ENCODE data around the gene COL18A1.

Gene COL18A1

DNA sequence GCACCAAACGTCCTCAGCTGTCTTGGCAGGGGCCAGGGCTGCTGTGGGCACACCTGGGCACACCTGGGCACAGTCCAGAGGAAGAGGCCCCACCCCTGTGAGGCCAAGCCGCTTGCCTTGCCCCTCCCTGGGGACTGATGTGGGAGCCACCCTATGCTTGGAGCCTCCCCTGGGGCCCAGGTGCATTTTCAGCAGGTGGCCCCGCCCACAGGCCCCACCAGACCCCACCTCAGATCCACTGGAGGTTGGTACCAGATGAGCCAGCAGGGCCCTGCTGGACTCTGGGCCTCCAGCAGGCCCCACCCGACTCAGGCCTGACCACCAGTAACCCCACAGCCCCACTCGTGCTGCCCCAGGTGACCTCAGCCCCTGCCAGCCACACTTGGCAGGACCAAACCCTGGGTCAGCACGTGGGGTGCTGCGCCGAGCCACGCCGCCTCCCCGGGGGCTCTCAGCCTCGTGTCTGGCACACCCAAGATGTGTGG, 128.4 kb downstream of the COL18A1 start:
- CTCF ChIA-PET = interaction anchor here (0.9 kb wide), 1 partner anchor 65 kb away, joined by 3 read pairs; no protein-coding TSS in a partner anchor
- 88% methylated on average over 12 of the region's 12 CpGs for WGBS (ENCODE audit: insufficient coverage)
- no peak for DNase-seq
- Histone ChIP-seq H3K4me3 (ENCODE audit: control insufficient read depth in 1 of 7, extremely low read depth in 1 of 7, insufficient read depth in 4 of 7, low read depth in 2 of 7, low read length in 6 of 7) (peak overlapping the region in 1 of 7 experiments; percentile 20), H3K9me3 (ENCODE audit: control extremely low read depth in 1 of 5, control insufficient read depth in 4 of 5, insufficient read depth in 2 of 5, low read depth in 1 of 5, low read length in 4 of 5) (no peaks in the 10 kb centered on the region), H3K27ac (ENCODE audit: insufficient read depth in 1 of 2, low read depth in 1 of 2, low read length in 2 of 2, poor library complexity in 1 of 2, severe bottlenecking in 2 of 2) (no peak overlapping the region), H3K27me3 (replicated peaks in 2 of 5; ENCODE audit: control insufficient read depth in 4 of 5, insufficient read depth in 5 of 5, low read length in 4 of 5) (no peaks in the 10 kb centered on the region), H3K4me1 (ENCODE audit: control extremely low read depth in 1 of 4, control insufficient read depth in 4 of 4, insufficient read depth in 4 of 4, low read length in 3 of 4) (peaks cover 0 to 43% (median 33%) of the 10 kb centered on the region in 4 experiments), H3K36me3 (ENCODE audit: control insufficient read depth in 4 of 4, insufficient read depth in 4 of 4, low read length in 3 of 4) (peaks cover 7 to 75% (median 28%) of the 10 kb centered on the region in 4 experiments)
- POLR2A ChIA-PET = no interaction called here

DNA sequence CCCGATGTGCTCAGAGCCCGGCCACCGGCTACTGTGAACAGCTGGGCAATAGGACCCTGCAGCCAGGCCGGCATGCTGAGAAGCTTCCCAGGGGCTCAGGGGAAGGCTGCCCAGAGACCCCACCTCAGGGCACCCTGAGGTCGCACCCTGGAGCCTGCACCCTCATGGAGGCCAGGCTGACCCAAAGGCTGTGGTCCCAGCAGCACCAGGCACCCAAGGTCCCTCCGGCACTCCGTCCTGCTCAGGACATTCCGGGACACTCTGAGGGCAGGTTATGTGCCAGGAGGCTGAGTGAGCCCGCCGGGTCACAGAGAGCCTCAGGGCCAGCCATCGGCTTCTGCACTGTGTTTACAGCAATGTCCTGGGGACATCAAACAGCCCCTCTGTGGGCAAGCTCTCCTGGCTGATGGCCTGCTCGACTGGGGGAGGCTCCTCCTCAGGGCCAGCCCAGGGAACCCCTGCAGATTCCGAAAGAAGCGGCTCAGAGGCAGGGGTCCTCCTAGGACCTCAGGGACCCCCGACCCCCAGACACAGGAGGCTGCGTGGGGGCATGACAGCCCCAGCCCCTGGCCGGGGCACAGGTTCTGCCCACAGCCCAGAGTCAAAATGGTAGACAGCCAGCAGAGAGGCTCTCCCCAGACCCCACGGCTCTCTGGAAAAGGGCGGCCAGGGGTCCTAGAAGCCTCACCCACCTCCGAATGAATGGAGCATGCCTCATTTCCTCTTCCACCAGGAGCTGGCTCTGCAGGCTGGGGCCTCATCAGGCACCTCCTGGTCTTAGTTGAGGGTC, 129.1 kb downstream of the COL18A1 start:
- WGBS (ENCODE audit: insufficient coverage) = 94% methylated on average over 19 of the region's 20 CpGs
- DNase-seq = no peak
- Histone ChIP-seq H3K27me3 (replicated peaks in 2 of 5; ENCODE audit: control insufficient read depth in 4 of 5, insufficient read depth in 5 of 5, low read length in 4 of 5) (no peaks in the 10 kb centered on the region), H3K4me1 (ENCODE audit: control extremely low read depth in 1 of 4, control insufficient read depth in 4 of 4, insufficient read depth in 4 of 4, low read length in 3 of 4) (peaks cover 0 to 43% (median 33%) of the 10 kb centered on the region in 4 experiments), H3K27ac (ENCODE audit: insufficient read depth in 1 of 2, low read depth in 1 of 2, low read length in 2 of 2, poor library complexity in 1 of 2, severe bottlenecking in 2 of 2) (no peak overlapping the region), H3K9me3 (ENCODE audit: control extremely low read depth in 1 of 5, control insufficient read depth in 4 of 5, insufficient read depth in 2 of 5, low read depth in 1 of 5, low read length in 4 of 5) (no peaks in the 10 kb centered on the region), H3K36me3 (ENCODE audit: control insufficient read depth in 4 of 4, insufficient read depth in 4 of 4, low read length in 3 of 4) (peaks cover 7 to 75% (median 23%) of the 10 kb centered on the region in 4 experiments), H3K4me3 (ENCODE audit: control insufficient read depth in 1 of 7, extremely low read depth in 1 of 7, insufficient read depth in 4 of 7, low read depth in 2 of 7, low read length in 6 of 7) (no peak overlapping the region)
- ChIA-PET CTCF (interaction anchor here (1.4 to 2.0 kb wide), 2 partner anchors 11 to 55 kb away, joined by 3 to 6 read pairs; no protein-coding TSS in a partner anchor), POLR2A (no interaction called here)

DNA sequence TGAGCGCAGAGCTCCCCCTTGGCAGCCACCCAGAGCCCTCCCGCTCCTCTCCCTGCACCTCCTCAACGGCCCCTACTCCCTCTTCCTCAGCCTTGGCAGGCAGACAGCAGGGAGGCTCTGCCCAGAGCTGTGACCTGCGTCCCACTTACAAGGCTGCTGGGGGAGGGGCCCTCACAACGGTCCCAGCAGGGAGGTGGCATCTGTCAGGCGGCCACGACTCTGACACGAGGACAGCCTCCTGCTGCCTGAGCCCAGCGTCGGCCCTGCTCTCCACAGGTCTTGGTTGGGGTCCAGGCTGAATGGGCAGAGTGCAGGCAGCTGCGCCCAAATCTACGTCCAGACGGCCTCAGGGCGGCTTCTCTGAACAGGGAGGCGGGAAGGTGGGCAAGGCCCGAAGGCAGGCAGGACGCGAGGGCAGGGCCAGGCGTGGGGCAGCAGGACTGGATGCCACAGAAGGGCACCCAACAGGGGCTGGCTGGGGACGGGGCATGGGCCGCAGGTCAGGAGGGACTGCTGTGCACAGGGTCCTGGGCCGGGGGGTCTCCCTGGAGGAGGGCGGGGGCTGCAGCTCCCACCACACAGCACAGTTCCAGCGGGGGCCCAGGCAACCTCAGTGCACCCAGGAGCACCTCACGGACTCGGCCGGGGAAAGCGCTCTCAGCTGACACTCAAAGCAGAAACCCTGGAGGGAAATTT, 129.8 kb downstream of the COL18A1 start:
- Histone ChIP-seq H3K27ac (ENCODE audit: insufficient read depth in 1 of 2, low read depth in 1 of 2, low read length in 2 of 2, poor library complexity in 1 of 2, severe bottlenecking in 2 of 2) (no peak overlapping the region), H3K9me3 (ENCODE audit: control extremely low read depth in 1 of 5, control insufficient read depth in 4 of 5, insufficient read depth in 2 of 5, low read depth in 1 of 5, low read length in 4 of 5) (no peaks in the 10 kb centered on the region), H3K27me3 (replicated peaks in 2 of 5; ENCODE audit: control insufficient read depth in 4 of 5, insufficient read depth in 5 of 5, low read length in 4 of 5) (no peaks in the 10 kb centered on the region), H3K4me1 (ENCODE audit: control extremely low read depth in 1 of 4, control insufficient read depth in 4 of 4, insufficient read depth in 4 of 4, low read length in 3 of 4) (peaks cover 0 to 44% (median 33%) of the 10 kb centered on the region in 4 experiments), H3K36me3 (ENCODE audit: control insufficient read depth in 4 of 4, insufficient read depth in 4 of 4, low read length in 3 of 4) (peaks cover 4 to 75% (median 16%) of the 10 kb centered on the region in 4 experiments), H3K4me3 (ENCODE audit: control insufficient read depth in 1 of 7, extremely low read depth in 1 of 7, insufficient read depth in 4 of 7, low read depth in 2 of 7, low read length in 6 of 7) (peak overlapping the region in 1 of 7 experiments; percentile 49)
- 76% methylated on average over 25 of the region's 28 CpGs for WGBS (ENCODE audit: insufficient coverage)
- peak in 2 of 3 donors; percentile 34 to 51 for DNase-seq
- CTCF ChIA-PET = interaction anchor here (1.3 to 2.0 kb wide), 3 partner anchors 12 to 56 kb away, joined by 3 to 6 read pairs (median 4); no protein-coding TSS in a partner anchor
- POLR2A ChIA-PET = no interaction called here

DNA sequence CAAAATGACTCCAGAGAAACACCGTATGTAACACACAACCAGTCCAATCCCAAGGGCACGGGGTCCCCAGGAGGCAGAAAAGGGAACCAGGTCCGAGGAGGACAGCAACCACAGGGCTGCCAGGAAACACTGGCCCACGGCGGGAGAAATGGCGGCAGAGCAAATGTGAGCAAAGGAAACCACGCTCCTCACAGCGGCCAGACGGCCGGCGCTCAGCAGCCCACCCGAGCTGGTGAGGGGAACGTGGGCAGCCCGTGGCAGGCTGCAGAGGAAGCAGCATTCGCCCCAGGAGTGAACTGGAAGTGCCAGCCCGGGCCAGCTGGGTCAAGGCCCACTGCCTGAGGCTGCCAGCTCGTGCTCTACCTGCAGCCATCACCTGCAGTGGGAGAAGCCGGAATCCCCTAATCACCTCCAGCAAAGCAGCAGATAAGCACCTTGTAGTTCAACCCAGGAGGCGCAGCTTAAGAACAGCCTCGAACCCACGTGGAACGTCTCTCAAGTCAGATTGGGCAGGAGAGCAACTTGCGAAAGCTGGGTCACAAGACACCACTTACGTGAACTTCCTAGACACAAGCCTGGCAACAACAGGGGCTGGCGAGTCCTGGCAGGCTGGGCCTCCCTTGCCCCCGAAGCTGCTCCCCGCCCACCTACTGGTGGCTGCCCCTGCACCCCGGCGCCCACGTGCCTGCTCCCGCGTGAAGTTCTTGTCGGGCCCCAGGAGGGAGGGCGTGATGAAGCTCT, 130.5 kb downstream of the COL18A1 start:
- ChIA-PET POLR2A (no interaction called here), CTCF (interaction anchor here (1.3 to 2.0 kb wide), 3 partner anchors 12 to 57 kb away, joined by 3 to 6 read pairs (median 4); no protein-coding TSS in a partner anchor)
- DNase-seq = peak; percentile 33 to 82 (median 72)
- H3K36me3 ChIP-seq (ENCODE audit: control insufficient read depth in 4 of 4, insufficient read depth in 4 of 4, low read length in 3 of 4) = peaks cover 0 to 74% (median 12%) of the 10 kb centered on the region in 4 experiments
- 39% methylated on average over 31 of the region's 34 CpGs for WGBS (ENCODE audit: insufficient coverage)
- H3K4me3 ChIP-seq (ENCODE audit: control insufficient read depth in 1 of 7, extremely low read depth in 1 of 7, insufficient read depth in 4 of 7, low read depth in 2 of 7, low read length in 6 of 7) = peak overlapping the region in 2 of 7 experiments; percentile 5 to 49
- peaks cover 0 to 51% (median 34%) of the 10 kb centered on the region in 4 experiments for H3K4me1 ChIP-seq (ENCODE audit: control extremely low read depth in 1 of 4, control insufficient read depth in 4 of 4, insufficient read depth in 4 of 4, low read length in 3 of 4)
- no peaks in the 10 kb centered on the region for H3K9me3 ChIP-seq (ENCODE audit: control extremely low read depth in 1 of 5, control insufficient read depth in 4 of 5, insufficient read depth in 2 of 5, low read depth in 1 of 5, low read length in 4 of 5)
- H3K27me3 ChIP-seq (replicated peaks in 2 of 5; ENCODE audit: control insufficient read depth in 4 of 5, insufficient read depth in 5 of 5, low read length in 4 of 5) = no peaks in the 10 kb centered on the region
- H3K27ac ChIP-seq (ENCODE audit: insufficient read depth in 1 of 2, low read depth in 1 of 2, low read length in 2 of 2, poor library complexity in 1 of 2, severe bottlenecking in 2 of 2) = no peak overlapping the region

DNA sequence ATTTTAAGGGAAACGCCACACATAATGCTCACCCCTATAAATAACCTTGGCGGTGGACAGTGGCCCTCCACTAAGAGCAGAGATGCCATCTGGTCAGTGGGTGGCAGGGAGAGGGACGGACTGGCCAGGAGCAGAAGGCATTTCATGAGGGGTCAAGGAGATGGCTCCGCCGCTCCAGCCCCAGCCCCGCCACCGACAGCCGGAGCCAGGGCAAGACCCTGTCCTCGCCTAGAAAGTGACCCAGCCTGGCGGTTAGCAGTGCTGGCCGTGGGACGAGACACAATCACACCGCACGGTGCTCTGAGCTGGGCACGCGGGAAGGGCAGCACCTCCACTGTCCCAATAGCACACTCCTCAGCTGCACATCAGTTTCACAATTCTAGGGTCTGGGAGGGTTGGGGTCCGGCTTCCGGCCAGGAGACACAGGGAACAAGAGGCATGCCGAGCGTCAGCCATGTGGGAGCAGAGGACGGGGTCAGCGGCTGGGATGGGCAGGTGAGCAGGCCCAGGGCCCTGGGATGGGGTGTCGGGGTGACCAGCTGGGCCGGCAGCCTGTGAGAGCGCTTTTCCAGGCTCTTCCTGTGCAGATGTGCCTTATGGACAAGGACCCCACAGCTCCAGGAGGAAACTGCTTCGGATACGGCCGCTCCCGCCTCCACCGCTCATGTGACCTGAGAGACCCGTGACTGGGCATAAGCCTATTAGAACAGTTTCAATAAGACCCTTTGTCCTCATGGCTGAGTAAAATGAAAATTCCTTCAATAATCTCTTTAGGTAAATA, 131.5 kb downstream of the COL18A1 start:
- H3K27me3 ChIP-seq (replicated peaks in 2 of 5; ENCODE audit: control insufficient read depth in 4 of 5, insufficient read depth in 5 of 5, low read length in 4 of 5) = no peaks in the 10 kb centered on the region
- no peaks in the 10 kb centered on the region for H3K9me3 ChIP-seq (ENCODE audit: control extremely low read depth in 1 of 5, control insufficient read depth in 4 of 5, insufficient read depth in 2 of 5, low read depth in 1 of 5, low read length in 4 of 5)
- CTCF ChIA-PET = interaction anchor here (1.3 to 2.0 kb wide), 2 partner anchors 14 to 58 kb away, joined by 4 to 6 read pairs; no protein-coding TSS in a partner anchor
- H3K4me1 ChIP-seq (ENCODE audit: control extremely low read depth in 1 of 4, control insufficient read depth in 4 of 4, insufficient read depth in 4 of 4, low read length in 3 of 4) = peaks cover 0 to 60% (median 42%) of the 10 kb centered on the region in 4 experiments
- H3K36me3 ChIP-seq (ENCODE audit: control insufficient read depth in 4 of 4, insufficient read depth in 4 of 4, low read length in 3 of 4) = peaks cover 0 to 68% (median 11%) of the 10 kb centered on the region in 4 experiments
- no peak for DNase-seq
- H3K4me3 ChIP-seq (ENCODE audit: control insufficient read depth in 1 of 7, extremely low read depth in 1 of 7, insufficient read depth in 4 of 7, low read depth in 2 of 7, low read length in 6 of 7) = no peak overlapping the region
- no peak overlapping the region for H3K27ac ChIP-seq (ENCODE audit: insufficient read depth in 1 of 2, low read depth in 1 of 2, low read length in 2 of 2, poor library complexity in 1 of 2, severe bottlenecking in 2 of 2)
- 93% methylated on average over 29 of the region's 31 CpGs for WGBS (ENCODE audit: insufficient coverage)
- POLR2A ChIA-PET = no interaction called here

DNA sequence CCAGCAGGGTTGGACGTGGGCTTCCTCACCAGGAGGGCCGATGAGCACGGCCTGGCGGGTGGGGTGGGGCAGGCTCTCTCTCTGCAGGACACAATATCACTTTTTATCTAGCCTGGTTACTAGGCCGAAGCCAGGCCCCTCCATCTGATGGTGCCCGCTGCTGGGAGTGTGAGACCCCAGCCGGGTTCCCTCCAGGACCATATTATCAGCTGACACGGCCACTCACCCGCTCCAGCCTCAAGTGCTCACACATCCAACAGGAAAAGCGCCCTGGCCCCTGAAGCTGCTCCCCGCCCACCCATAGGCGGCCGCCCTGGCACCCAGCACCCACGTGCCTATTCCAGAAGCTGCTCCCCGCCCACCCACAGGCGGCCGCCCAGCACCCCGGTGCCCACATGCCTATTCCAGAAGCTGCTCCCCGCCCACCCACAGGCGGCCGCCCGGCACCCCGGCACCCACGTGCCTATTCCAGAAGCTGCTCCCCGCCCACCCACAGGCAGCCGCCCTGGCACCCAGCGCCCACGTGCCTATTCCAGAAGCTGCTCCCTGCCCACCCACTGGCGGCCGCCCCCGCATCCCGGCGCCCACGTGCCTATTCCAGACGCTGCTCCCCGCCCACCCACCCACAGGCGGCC, 132.3 kb downstream of the COL18A1 start:
- Histone ChIP-seq H3K9me3 (ENCODE audit: control extremely low read depth in 1 of 5, control insufficient read depth in 4 of 5, insufficient read depth in 2 of 5, low read depth in 1 of 5, low read length in 4 of 5) (no peaks in the 10 kb centered on the region), H3K27me3 (replicated peaks in 2 of 5; ENCODE audit: control insufficient read depth in 4 of 5, insufficient read depth in 5 of 5, low read length in 4 of 5) (no peaks in the 10 kb centered on the region), H3K4me3 (ENCODE audit: control insufficient read depth in 1 of 7, extremely low read depth in 1 of 7, insufficient read depth in 4 of 7, low read depth in 2 of 7, low read length in 6 of 7) (no peak overlapping the region), H3K4me1 (ENCODE audit: control extremely low read depth in 1 of 4, control insufficient read depth in 4 of 4, insufficient read depth in 4 of 4, low read length in 3 of 4) (peaks cover 0 to 63% (median 44%) of the 10 kb centered on the region in 4 experiments), H3K27ac (ENCODE audit: insufficient read depth in 1 of 2, low read depth in 1 of 2, low read length in 2 of 2, poor library complexity in 1 of 2, severe bottlenecking in 2 of 2) (no peak overlapping the region), H3K36me3 (ENCODE audit: control insufficient read depth in 4 of 4, insufficient read depth in 4 of 4, low read length in 3 of 4) (peaks cover 0 to 60% (median 9%) of the 10 kb centered on the region in 4 experiments)
- no peak for DNase-seq
- CTCF ChIA-PET = no interaction called here
- 99% methylated on average over 29 of the region's 37 CpGs for WGBS (ENCODE audit: insufficient coverage)
- POLR2A ChIA-PET = no interaction called here

Measured in common myeloid progenitor, CD34-positive (primary cell).